ENCODE measurements around the gene NVL. TPM values are rescaled to one million over a fixed set of nuclear protein-coding genes. Genes with fewer than 3 reads are reported as not detected.

The NVL gene
- total RNA-seq, 1 experiment from 2014 or later, result 21.9 TPM

- Histone ChIP-seq H3K79me2 (ENCODE audit: insufficient read depth, low read length) (no peaks in the 10 kb centered on the region), H3K36me3 (ENCODE audit: control insufficient read depth in 1 of 2, insufficient read depth in 2 of 2, low read length in 2 of 2) (peaks cover 0 to 2% of the 10 kb centered on the region in 2 experiments; a peak in 1 of 4 replicates), H3K27me3 (ENCODE audit: insufficient read depth, low read length) (no peaks in the 10 kb centered on the region), H3K9me3 (ENCODE audit: control insufficient read depth in 1 of 2, insufficient read depth in 1 of 2, low read depth in 1 of 2, low read length in 2 of 2) (no peaks in the 10 kb centered on the region), H3K4me3 (replicated peaks in 1 of 2; ENCODE audit: low read depth in 1 of 2, low read length in 2 of 2) (no peak overlapping the region), H3K4me2 (ENCODE audit: low read length) (no peak overlapping the region), H3K4me1 (ENCODE audit: control insufficient read depth in 1 of 2, insufficient read depth in 2 of 2, low read length in 2 of 2) (no peaks in the 10 kb centered on the region), H3K9ac (ENCODE audit: low read length) (no peak overlapping the region), H3K27ac (ENCODE audit: low read depth, low read length) (no peak overlapping the region), H2AFZ (ENCODE audit: low read depth, low read length, poor library complexity, severe bottlenecking) (no peak overlapping the region), H4K20me1 (ENCODE audit: insufficient read depth) (no peaks in the 10 kb centered on the region), H3K9me2 (ENCODE audit: insufficient read depth) (no peaks in the 10 kb centered on the region)
- DNase-seq (ENCODE audit: low read depth, low spot score) (no peak), ATAC-seq (no peak)
- CTCF ChIA-PET, result no interaction called here
- POLR2A ChIA-PET, result no interaction called here
- TF ChIP-seq CEBPB (IDR thresholded peaks at IDR 0.05; ENCODE audit: low read depth), result no peak
- TF ChIP-seq SP1 (IDR thresholded peaks at IDR 0.05; ENCODE audit: low read depth), result no peak
- no peak for TF ChIP-seq ELF1 (IDR thresholded peaks at IDR 0.05; ENCODE audit: borderline replicate concordance, low read depth)
- no peak for TF ChIP-seq FOSL1 (IDR thresholded peaks at IDR 0.05; ENCODE audit: low read depth)
- no peak for TF ChIP-seq ZFX (IDR thresholded peaks at IDR 0.05)
- no peak for TF ChIP-seq EZH2phosphoT487 (IDR thresholded peaks at IDR 0.05; ENCODE audit: borderline replicate concordance)
- TF ChIP-seq ATF3 (IDR thresholded peaks at IDR 0.05), result no peak
- no peak for TF ChIP-seq SIN3A (IDR thresholded peaks at IDR 0.05; ENCODE audit: low read depth)
- no peak for TF ChIP-seq REST (IDR thresholded peaks at IDR 0.05; ENCODE audit: low read depth)
- no peak for TF ChIP-seq YY1 (IDR thresholded peaks at IDR 0.05; ENCODE audit: extremely low read depth, insufficient replicate concordance, low read depth, low read length)
- no peak for TF ChIP-seq TCF7L2 (IDR thresholded peaks at IDR 0.05; ENCODE audit: borderline replicate concordance, extremely low read depth, insufficient read depth, insufficient read length)
- TF ChIP-seq ZBTB33 (IDR thresholded peaks at IDR 0.05; ENCODE audit: extremely low read depth, insufficient replicate concordance, low read length), result no peak
- no peak for TF ChIP-seq SRF (IDR thresholded peaks at IDR 0.05; ENCODE audit: low read depth)
- TF ChIP-seq POLR2AphosphoS5 (IDR thresholded peaks at IDR 0.05; ENCODE audit: low read depth, low read length), result no peak
- no peak for TF ChIP-seq POLR2A (IDR thresholded peaks at IDR 0.05; ENCODE audit: borderline replicate concordance, extremely low read depth, insufficient read depth, insufficient read length)
- TF ChIP-seq ZNF274 (IDR thresholded peaks at IDR 0.05; ENCODE audit: low read depth, low read length), result no peak
- TF ChIP-seq CTCF (IDR thresholded peaks at IDR 0.05 in 2 of 3, conservative IDR thresholded peaks at IDR 0.05 in 1 of 3; ENCODE audit: borderline replicate concordance in 1 of 3, insufficient read depth in 1 of 3, low read depth in 2 of 3, low read length in 2 of 3), result no peak
- no peak for TF ChIP-seq EZH2 (IDR thresholded peaks at IDR 0.05)
- no peak for TF ChIP-seq RAD21 (IDR thresholded peaks at IDR 0.05; ENCODE audit: low read depth)
- no peak for TF ChIP-seq JUND (IDR thresholded peaks at IDR 0.05)
- RAD21 ChIA-PET (ENCODE audit: low non-redundant PET in 1 of 2, low total read pairs in 2 of 2, uncharacterized antibody in 2 of 2, unreplicated experiment in 2 of 2), result no interaction called here
- BruUV-seq (replicated peaks), result no TSS peak
- intact Hi-C loops (cut with micrococcal nuclease), result no loop called here
Measured at GRCh38 chr1:224238212-224238611, 91.8 kb downstream of the NVL start.

All from HCT116 (cell line).